Loucy (cell line): ENCODE results near the gene LCN10.
"Not testable (repeated sequence)": the region's sequence is repeated elsewhere in the genome, so short reads cannot be mapped to it uniquely, and the experiment has no call there.

Experiments used
- H2AFZ ChIP-seq: fragments of 200-600 bp; sonication (generic); 2 replicates; pipeline ENCODE4 v1.6.0; 2016; ENCODE audit warnings: antibody characterized with exemption, mild to moderate bottlenecking, low read length, moderate library complexity
- H3F3A ChIP-seq: fragments of 200-600 bp; 2 replicates; pipeline ENCODE4 v1.6.0; 2016; ENCODE audit warnings: antibody characterized with exemption, low read depth, mild to moderate bottlenecking
- H3K27me3 ChIP-seq: fragments of 200-600 bp; sonication (generic); 2 replicates; pipeline ENCODE4 v1.6.1; 2014; ENCODE audit warnings: low read length, mild to moderate bottlenecking; ENCODE audit not compliant: insufficient read depth, poor library complexity, severe bottlenecking
- H3K36me3 ChIP-seq: fragments of 200-600 bp; sonication (generic); 2 replicates; pipeline ENCODE4 v1.6.1; 2016; ENCODE audit warnings: low read length; ENCODE audit not compliant: insufficient read depth
- H3K4me1 ChIP-seq: fragments of 200-600 bp; sonication (generic); 2 replicates; pipeline ENCODE4 v1.5.1; 2014; ENCODE audit warnings: low read length, mild to moderate bottlenecking; ENCODE audit not compliant: insufficient read depth, poor library complexity, severe bottlenecking
- H3K4me2 ChIP-seq: fragments of 200-600 bp; sonication (generic); 2 replicates; pipeline ENCODE4 v1.6.0; 2014; ENCODE audit warnings: antibody characterized with exemption, low read length, low read depth, mild to moderate bottlenecking; ENCODE audit not compliant: poor library complexity, severe bottlenecking
- H3K4me3 ChIP-seq: fragments of 200-600 bp; sonication (generic); 2 replicates; pipeline ENCODE4 v1.5.1; 2014; ENCODE audit warnings: low read length, mild to moderate bottlenecking, mixed read lengths; ENCODE audit not compliant: poor library complexity, severe bottlenecking
- H3K79me2 ChIP-seq: fragments of 200-600 bp; sonication (generic); 2 replicates; pipeline ENCODE4 v1.6.1; 2014; ENCODE audit warnings: low read length; ENCODE audit not compliant: insufficient read depth
- H3K9ac ChIP-seq: fragments of 200-600 bp; sonication (generic); 2 replicates; pipeline ENCODE4 v1.6.0; 2014; ENCODE audit warnings: mild to moderate bottlenecking, low read depth, low read length, moderate library complexity; ENCODE audit not compliant: poor library complexity, severe bottlenecking
- H3K9me2 ChIP-seq: fragments of 200-600 bp; sonication (generic); replicated peaks from 2 replicates; pipeline ENCODE4 v1.6.1; 2016; ENCODE audit warnings: low read depth, low read length, mixed read lengths
- H3K9me3 ChIP-seq: fragments of 200-600 bp; sonication (generic); 2 replicates; pipeline ENCODE4 v1.6.1; 2014; ENCODE audit warnings: mild to moderate bottlenecking, antibody characterized with exemption, low read length, low read depth; ENCODE audit not compliant: insufficient read depth
- H4K20me1 ChIP-seq: fragments of 200-600 bp; sonication (generic); 2 replicates; pipeline ENCODE4 v1.6.0; 2014; ENCODE audit warnings: antibody characterized with exemption, low read length, mild to moderate bottlenecking; ENCODE audit not compliant: insufficient read depth, poor library complexity, severe bottlenecking
- CTCF ChIP-seq: fragments of 200-600 bp; sonication (generic); conservative IDR thresholded peaks from 2 replicates; pipeline ENCODE4 v1.5.1; 2014; ENCODE audit warnings: mild to moderate bottlenecking, antibody characterized with exemption, low read length
- EZH2phosphoT487 ChIP-seq: fragments of 200-600 bp; IDR thresholded peaks from 2 replicates; pipeline ENCODE4 v1.6.1; 2018; ENCODE audit warnings: antibody characterized with exemption, mild to moderate bottlenecking, moderate library complexity, borderline replicate concordance

The LCN10 gene

GRCh38 chr9:136705564-136705963 lies 37.2 kb downstream of the LCN10 start:
- H4K20me1 ChIP-seq, result no peaks in the 10 kb centered on the region
- H3K36me3 ChIP-seq, result no peaks in the 10 kb centered on the region
- no peak overlapping the region for H3K4me3 ChIP-seq
- TF ChIP-seq CTCF, result no peak
- no peak for TF ChIP-seq EZH2phosphoT487
- no peak overlapping the region for H3K4me2 ChIP-seq
- H3K4me1 ChIP-seq, result no peaks in the 10 kb centered on the region
- no peaks in the 10 kb centered on the region for H3K79me2 ChIP-seq
- H3K9me3 ChIP-seq, result no peaks in the 10 kb centered on the region
- H2AFZ ChIP-seq, result no peak overlapping the region
- H3F3A ChIP-seq, result no peaks in the 10 kb centered on the region
- H3K9ac ChIP-seq, result no peak overlapping the region
- no peaks in the 10 kb centered on the region for H3K27me3 ChIP-seq
- H3K9me2 ChIP-seq, result no peaks in the 10 kb centered on the region

- H3K9me3 ChIP-seq, H3K9me2 ChIP-seq, H4K20me1 ChIP-seq, H3K27me3 ChIP-seq, H3K4me1 ChIP-seq, H3K79me2 ChIP-seq, H3K4me3 ChIP-seq, H3F3A ChIP-seq, H3K36me3 ChIP-seq, H3K4me2 ChIP-seq, H3K9ac ChIP-seq, H2AFZ ChIP-seq: not testable (repeated sequence)
Observed at GRCh38 chr9:136704741-136705140, 38.0 kb downstream of the LCN10 start.

- Histone ChIP-seq H3F3A (no peaks in the 10 kb centered on the region), H3K36me3 (no peaks in the 10 kb centered on the region), H3K4me1 (no peaks in the 10 kb centered on the region), H3K27me3 (no peaks in the 10 kb centered on the region), H4K20me1 (no peaks in the 10 kb centered on the region), H3K9ac (no peak overlapping the region), H3K79me2 (no peaks in the 10 kb centered on the region), H3K4me3 (no peak overlapping the region), H3K4me2 (no peak overlapping the region), H2AFZ (no peak overlapping the region), H3K9me2 (no peaks in the 10 kb centered on the region), H3K9me3 (no peaks in the 10 kb centered on the region)
- no peak for TF ChIP-seq CTCF
- no peak for TF ChIP-seq EZH2phosphoT487
Observed at GRCh38 chr9:136703276-136703860, 39.4 kb downstream of the LCN10 start.

GRCh38 chr9:136701668-136702053 lies 41.1 kb downstream of the LCN10 start:
- no peaks in the 10 kb centered on the region for H3K27me3 ChIP-seq
- no peaks in the 10 kb centered on the region for H3K36me3 ChIP-seq
- no peaks in the 10 kb centered on the region for H4K20me1 ChIP-seq
- H3F3A ChIP-seq, result no peaks in the 10 kb centered on the region
- H3K9me2 ChIP-seq, result no peaks in the 10 kb centered on the region
- no peak for TF ChIP-seq CTCF
- TF ChIP-seq EZH2phosphoT487, result no peak
- no peaks in the 10 kb centered on the region for H3K9me3 ChIP-seq
- H2AFZ ChIP-seq, result peak overlapping the region; percentile 34; the same call in 1 of the 2 replicates
- no peaks in the 10 kb centered on the region for H3K4me1 ChIP-seq
- no peaks in the 10 kb centered on the region for H3K79me2 ChIP-seq
- no peak overlapping the region for H3K9ac ChIP-seq
- peak overlapping the region; percentile 46 for H3K4me2 ChIP-seq
- no peak overlapping the region for H3K4me3 ChIP-seq
